NCI-H1436 (cell line): Measurements from ENCODE around the gene CRBN.

Experiments used
- DNase-seq: peaks from one replicate; lab custom pipeline; 2025; lab: John Stamatoyannopoulos, UW

The CRBN gene

DNA sequence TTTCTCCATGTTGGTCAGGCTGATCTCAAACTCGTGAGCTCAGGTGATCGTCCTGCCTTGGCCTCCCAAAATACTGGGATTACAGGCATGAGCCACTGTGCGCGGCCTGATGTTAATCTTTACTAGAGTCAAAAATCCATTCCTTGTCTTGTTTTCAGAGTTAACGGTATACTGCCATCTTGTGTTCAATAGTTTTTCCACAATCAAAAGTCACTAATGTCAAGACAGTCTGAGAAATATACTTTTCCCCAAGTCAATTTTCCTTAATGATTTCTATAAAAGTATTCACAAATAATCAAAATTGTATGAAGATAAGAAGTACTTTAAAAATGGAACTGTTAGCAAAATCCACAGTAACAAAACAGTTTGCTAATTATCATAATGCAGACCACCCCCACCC, 8.5 kb downstream of the CRBN start:
- no peak for DNase-seq

DNA sequence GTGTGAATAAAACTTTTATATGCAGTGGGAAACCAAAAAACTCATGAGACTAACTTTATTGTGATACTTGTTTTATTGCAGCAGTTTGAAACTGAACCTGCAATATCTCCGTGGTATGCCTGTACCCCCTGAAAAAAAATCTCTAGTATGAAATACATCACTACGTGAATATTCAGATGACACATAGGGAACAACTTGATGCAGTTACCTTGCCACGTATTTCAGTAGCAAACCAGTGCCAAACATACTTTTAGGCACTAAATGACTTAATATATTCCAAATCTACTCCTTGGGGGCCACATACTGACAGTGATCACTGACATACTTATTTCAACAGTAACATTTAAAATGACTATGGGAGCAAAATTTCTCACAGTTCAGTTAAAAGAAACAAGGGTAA, 13.8 kb downstream of the CRBN start:
- no peak for DNase-seq

DNA sequence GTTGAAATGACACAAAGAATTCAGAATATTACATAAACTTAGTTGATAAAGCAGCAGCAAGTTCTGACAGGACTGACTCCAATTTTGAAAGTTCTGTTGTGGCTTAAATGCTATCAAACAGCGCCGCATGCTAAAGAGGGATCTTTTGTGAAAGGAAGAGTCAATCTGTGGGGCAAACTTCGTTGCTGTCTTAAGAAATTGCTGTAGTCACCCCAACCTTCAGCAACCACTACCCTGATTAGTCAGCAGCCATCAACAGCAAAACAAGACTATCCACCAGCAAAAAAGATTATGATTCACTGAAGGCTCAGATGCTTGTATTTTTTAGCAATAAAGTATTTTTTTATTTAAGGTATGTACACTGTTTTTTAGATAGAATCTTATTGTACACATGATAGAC, 14.2 kb downstream of the CRBN start:
- no peak for DNase-seq

DNA sequence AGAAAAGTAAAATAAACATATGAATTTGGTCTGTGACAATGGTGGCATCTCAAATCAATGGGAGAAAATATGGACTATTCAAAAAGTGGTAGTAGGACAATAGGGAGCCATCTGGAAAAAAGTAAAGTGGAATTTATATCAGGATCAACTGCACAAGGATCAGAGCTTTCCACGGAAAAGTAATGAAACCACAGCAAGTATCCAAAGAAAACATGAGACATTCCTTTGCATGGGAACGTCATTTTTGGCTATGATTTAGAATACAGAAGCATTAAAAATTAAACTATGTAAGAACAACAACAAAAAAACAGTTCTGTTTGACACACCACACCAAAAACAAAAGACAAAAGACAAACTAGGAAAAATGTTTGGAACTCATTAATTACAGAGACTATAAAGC, 18.7 kb downstream of the CRBN start:
- DNase-seq: no peak

DNA sequence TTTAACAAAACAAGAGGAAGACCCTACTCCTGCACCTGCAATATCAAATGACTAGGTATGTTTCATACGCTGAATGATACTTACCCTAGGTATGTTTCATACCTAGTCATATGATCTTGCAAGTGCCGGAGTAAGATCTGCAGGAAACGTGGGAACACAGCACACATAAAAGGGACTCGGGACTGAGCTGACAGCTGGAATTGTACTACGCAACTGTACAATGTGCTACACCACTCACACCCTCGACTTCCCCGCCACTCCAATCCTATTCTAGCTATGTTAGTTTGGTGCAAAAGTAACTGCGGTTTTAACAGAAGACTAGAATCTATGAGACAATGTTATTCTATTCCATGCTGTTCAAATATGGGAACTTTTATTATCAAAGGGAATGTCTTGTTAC, 22.0 kb downstream of the CRBN start:
- no peak for DNase-seq

DNA sequence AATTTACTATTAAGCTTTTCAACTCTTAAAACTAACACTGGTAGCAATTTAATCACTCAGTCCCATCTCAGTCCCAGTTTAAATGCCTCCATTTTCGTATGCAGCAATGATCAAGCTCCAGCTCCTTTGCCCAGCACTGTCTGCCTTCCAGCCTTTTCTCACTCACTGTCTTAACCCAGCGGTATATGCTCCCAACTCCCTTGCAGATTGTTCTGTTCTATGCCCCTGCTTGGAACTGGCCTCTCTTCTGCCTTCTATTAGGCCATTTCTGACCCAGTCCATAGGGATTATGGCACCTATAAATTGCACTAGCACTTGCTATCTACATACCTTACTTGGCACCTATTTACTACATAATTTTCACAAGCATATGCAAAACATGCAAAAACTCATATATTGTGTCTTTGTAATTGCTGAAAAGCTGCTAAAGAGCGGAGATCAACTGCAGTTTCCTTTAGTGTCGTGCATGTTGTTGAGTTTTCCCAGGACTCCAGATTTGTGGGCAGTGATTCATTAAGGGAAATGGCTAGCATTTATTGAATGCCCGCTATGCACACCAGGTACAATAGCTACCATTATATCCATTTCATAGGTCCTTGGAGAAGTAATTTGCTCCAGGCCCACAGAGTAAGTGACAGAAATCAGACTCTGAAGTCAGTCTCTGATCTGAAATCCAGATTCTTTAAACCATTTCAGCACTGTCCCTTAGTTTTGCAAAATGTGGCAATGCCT, 24.4 kb downstream of the CRBN start:
- no peak for DNase-seq

DNA sequence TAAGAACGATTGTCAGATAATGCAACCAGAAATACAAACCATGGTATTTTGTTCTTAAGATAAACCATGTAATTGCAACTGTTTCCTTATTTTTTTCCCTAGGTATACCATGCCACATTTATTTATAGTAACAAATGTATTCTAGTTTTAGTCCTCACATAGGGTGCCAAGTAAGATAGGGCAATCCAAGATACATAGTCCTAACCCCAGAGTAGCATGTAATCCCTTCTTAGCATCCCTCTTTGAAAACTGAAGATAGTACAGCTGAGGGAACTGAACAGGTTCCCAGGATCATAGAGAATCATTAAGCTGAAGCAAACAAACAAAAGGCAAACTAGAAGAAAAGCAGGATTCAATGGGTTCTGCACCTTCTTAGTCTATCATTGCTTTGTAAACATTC, 28.0 kb downstream of the CRBN start:
- no peak for DNase-seq

DNA sequence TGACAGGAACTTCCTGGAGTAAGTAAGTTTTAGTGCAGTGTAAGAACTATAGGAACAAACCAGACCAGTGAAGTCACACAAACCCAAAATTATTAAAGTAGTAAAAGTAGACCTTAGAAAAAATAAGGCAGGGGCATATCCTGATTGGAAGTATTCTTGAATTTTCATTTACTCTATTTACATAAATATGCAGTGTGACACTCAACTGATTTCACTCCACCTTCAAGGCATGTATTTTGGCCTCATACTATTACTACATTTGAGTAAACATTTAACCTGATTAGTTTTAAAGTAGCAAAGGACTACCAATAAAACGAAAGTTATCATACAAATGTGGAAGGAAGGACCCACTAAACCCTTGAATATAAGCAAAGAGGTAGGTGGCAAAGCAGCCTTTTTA, 29.9 kb downstream of the CRBN start:
- DNase-seq: no peak

DNA sequence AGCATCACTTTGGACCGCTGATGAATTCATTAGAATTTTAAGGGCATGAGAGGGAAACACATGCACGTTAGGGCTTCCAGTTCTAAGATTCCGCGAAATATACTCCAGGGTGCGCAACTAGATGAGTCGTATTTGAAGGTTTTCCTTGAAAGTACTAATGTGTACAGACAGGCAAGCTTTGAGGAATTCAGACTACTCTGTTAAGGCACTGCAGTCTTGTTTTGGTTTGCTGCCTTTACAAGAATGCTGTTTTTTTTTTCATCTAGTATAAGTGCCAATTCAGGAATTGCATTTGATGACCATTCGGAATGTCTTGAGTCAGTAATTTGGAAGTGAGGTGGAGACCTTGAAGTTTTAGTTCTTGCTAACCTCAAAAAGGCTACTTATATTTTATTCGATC, 33.7 kb downstream of the CRBN start:
- no peak for DNase-seq

DNA sequence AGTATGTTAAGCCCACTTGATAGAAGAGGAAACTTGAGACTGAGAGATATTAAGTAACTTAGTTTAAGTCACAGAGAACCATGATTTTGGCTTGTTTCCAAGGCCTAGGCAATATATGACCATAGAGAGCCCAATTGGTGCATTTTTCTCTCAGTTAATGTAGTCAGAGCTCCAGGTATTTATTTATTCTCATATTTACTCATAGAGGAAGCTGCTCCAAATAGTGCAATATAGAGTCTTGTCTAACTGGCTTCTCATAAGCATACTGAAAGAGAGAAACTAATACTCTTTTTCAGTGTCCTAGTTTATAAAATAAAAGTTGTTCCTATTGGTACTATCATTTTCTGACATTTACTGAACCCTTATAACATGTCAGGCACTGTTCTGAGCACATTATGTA, 37.6 kb downstream of the CRBN start:
- DNase-seq: no peak

DNA sequence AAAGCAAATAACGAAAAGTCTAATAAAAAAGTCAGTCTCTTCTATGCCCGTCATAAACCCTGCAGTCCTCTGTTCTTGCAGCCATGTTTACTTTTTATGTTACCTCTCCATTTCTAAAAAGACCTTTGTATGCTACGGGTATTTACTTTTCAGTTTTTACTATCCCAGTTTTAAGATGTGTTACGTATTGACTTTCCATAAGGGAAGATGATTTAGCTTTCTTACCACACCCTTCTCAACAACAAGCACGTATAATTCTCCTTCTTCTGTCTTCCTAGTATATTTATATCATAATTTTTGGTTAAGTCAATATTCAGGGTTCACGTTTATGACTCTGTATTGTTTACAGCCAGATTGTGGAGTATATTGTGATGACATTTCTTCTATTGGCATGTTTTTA, 42.0 kb downstream of the CRBN start:
- no peak for DNase-seq

DNA sequence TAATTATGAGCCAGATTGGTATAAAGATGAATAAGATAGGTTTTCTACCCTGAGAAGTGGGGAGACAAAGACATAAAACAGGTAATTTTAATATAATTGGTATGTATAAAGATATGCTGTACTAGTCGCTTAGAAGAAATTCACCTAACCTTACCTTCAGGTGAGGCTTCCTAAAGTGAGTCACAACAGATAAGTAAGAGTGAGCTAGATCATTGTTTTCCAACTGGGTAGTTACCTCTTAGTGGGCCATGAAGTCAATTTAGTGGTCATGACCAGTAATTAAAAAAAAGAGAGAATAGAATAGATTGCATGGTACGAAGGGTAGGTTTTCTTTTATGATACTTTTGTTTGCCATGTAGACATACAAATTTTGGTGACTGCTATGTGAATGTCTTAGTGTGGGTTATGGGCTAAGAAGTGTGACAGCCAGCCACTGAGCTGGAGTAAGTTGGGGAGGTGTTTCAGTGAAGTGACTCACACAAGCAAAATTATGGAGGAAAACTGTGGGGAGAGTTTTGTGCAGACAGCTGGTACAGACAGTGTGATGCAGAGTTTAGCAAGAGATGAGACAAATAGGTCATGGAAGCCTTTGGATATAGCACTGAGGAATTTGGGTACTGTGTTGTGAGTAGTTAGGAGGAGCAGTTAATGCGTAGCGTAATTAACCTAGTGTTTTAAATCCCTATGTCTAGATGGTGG, 44.6 kb downstream of the CRBN start:
- no peak for DNase-seq

DNA sequence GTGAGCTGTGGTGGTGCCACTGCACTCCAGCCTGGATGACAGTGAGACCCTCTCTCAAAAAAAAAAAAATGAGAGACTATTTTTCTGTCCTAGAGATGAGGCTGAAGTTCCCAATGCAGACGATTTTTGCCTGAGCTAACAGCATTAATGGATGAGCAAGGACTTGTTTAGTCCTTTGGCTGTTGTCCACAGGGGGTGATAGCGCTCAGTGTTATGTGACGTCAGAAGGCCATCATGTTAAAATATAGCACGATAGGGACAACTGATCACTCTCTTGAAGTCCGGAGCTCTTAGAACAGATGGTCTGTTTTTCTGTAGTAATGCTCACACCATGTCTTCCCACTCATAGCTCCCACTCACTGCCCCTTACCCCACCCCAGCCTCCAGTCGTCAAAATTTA, 46.0 kb downstream of the CRBN start:
- DNase-seq: no peak

DNA sequence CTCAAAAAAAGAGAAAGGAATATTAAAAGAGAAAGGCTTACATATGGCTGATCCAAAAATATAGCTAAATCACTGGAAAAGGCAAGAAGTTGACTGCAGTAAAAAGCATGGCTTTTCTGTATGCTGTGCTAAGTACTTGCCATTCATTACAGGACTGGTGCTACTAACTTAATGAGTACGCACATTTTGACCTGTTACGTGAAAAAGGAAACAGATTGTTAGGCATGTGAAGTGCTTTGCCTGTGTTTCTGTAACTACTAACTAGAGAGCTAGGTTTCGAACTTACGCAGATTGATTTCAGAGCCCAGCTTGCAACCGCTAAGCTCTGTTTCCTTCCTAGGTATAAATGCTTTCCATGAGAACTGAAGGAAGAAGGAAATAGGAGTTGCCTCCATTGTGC, 49.9 kb downstream of the CRBN start:
- no peak for DNase-seq

DNA sequence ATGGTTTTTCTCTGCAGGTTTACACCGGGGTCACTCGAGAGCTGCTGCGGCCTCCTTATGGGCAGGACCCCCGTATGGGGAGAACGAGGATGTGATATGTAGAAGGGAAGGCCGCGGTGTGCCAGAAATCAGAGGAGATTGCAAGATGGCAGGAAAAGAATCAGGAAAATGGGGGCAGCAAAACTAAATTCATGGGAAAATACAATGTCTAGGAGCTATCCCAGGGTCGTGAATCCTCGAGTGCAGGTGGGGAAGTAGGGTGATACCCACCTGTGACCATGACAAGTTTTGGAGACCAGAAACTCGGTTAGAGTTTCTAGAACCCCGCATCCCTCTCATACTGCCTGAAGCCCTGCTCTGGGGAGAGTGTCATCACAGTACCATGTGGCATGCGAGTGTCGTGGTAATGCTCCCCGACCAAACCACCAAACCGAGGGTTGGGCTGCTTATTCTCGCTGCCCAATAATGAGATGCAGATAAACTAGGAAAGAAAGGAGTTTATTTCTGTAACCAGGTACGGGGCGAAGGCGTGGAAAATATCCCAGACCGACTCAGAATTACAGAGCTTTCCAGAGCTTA, 52.0 kb downstream of the CRBN start:
- DNase-seq: no peak

DNA sequence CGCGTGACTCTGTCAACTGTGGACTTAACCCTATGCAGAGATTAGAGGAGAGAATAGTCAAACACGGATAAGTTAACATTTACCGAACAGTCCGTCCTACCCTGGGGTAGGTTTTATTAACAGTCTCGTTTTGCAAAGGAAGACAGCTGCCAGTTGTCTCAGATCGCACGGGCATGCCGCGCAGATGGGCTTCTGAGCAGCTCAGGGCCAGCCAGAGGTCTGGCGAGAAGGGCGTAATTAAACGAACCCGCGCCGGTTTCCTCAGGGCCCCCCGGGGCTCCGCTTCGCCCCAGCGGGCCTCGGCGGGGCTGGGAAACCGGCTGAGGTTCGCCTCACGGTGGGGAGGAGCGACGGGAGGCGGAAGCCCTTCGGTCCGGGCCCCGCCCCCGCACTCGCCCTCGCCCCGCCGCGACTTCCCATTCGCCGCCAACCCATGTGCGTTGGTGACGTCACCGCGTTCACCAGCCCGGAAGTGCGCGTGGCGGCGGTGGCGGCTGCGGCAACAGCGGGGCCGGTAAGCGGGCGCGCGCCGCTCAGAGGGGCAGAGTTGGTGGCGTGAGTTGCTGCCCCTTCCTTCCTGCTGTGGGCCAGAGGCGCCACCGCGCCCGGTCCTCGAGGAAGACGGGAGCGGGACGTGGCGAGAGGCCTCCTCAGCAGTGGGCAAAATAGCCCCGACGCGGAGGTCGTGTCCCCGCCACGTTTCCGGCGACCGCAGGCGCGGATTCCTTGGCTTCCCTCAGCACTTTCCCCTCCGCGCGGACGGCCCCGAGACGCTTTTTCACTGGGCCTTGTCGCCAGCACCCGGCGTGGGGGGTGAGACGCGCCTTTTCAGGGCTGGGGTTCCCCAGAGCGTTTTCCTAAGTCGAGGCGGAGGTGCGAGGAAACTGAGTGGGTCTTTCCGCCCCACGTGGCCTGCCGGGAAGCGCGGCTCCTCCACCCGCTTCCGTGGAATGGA, 52.7 kb downstream of the CRBN start, which contains the start of gene TRNT1:
Gene TRNT1, plus strand, starts transcription at position 464 of the 955 bp plus-strand sequence. CDS start 2,101 bp downstream, outside the sequence.
- DNase-seq: peak; percentile 81

DNA sequence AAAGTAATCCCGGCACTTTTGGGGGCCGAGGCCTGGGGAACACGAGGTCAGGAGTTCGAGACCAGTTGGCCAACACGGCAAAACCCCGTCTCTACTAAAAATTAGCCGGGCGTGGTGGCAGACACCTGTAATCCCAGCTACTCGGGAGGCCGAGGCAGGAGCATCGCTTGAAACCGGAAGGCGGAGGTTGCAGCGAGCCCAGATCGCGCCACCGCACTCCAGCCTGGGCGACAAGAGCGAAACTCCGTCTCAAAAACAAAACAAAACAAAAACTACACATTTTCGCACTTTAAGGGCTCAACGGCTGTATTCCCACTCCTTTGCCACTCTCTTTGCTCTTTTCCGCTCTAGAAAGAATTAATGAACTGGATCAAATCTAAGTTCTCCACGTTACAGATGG, 53.5 kb downstream of the CRBN start:
- DNase-seq: no peak

DNA sequence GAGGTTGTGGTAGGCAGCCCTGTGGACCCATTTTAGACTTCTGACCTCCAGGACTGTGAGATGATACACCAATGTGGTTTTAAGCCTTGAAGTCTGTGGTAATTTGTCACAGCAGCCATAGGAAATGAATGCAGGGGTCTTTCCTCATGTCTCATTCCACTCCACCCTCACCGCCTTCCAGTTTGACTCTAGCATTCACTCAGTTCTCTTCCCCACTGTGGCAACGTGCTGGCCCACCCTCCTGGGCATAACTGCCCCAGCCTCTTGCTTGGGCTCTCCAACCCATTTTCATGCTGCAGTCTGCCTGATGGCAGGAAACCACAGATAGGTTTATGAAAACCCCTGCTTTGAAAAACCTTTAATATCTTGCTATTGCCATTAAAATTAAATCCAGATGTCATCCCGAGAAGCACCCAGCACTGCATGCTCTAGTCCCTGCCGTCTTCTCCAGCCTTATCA, 60.1 kb downstream of the CRBN start:
- no peak for DNase-seq

DNA sequence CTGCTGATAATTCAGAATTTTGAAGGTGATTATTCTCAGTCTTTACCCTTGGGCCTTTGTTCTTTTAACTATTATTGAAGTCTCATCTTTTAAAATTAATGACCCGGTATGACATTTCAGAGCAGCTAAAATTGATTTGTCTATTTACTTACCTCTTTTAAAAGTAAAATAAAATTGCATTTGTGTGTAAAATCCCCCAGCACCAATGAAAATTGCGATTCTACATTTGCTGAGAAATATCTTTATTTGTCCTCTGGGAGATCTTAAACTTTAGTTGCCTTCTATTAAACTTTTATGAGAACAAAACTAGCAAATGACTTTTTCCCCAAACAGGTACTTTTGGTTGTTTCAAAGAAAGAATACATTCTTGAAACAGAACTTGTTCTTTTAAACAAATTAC, 61.8 kb downstream of the CRBN start:
- no peak for DNase-seq

DNA sequence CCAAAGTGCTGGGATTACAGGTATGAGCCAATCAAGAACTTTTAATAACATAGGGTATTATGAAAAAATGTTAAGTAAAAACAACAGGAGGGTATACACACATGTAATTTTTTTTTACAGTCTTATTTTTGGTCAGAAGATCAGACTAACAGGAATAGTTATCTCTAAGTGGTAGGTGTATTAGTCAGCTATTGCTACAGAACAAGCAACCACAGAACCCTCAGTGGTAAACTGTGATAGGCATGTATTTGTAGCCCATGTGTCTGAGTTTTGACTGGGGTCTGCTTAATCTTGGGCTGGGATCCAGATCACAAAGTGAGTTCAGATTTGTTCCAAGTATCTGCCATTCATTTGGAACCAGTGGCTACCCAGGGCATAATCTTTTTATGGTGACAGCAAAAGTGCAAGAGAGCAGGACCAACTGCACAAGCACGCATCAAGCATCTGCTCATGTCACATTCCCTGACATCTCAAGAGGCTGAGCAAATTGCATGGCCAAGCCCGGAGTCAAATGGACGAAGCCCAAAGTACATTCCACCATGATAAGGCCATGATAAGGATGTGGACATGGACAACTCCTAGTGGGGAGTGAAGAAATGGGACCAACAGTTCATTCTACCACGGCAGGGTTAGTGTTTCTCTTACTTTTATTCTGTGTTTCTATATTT, 66.3 kb downstream of the CRBN start:
- DNase-seq: no peak

DNA sequence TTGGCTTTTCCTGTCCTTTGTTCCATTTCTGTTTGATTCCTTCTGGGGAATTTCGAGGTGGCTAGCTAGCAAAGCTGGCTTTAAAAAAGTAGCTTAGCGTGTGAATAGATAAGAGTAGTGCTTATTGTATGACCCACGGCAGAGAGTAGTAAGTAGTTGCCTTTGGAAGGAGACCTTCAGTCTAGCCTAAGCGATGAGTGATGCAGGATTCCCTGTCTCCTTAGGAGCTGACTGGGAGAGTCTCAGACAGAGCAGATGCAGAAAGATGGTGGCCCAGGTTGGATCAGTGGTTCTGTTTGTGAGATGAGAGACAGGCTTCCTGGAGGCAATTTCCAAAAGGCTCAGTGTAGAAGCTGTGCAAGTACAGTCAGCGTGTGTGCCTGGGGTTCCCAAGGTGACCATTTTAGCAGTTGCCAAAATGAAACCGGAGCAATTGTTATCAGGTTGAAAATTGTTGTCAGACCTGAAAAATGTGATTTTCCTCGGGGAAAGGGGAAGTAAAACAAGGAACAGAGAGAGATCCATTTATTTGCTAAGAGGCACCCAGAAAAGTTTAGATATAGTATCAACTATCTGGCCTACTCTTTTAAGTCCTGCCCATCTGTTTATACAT, 68.6 kb downstream of the CRBN start:
- DNase-seq: no peak
